ENCODE measurements around the gene BCAS1.

The BCAS1 gene

GRCh38 chr20:54005524-54005923, 64.9 kb downstream of the BCAS1 start:
- H3K4me3 ChIP-seq (ENCODE audit: low read depth, low read length): no peak overlapping the region
- no peak for TF ChIP-seq CTCF (IDR thresholded peaks at IDR 0.05; ENCODE audit: low read depth, low read length)

GRCh38 chr20:54004445-54004844, 65.9 kb downstream of the BCAS1 start:
- no peak overlapping the region for H3K4me3 ChIP-seq (ENCODE audit: low read depth, low read length)
- no peak for TF ChIP-seq CTCF (IDR thresholded peaks at IDR 0.05; ENCODE audit: low read depth, low read length)

GRCh38 chr20:54002741-54003140, 67.7 kb downstream of the BCAS1 start:
- no peak for TF ChIP-seq CTCF (IDR thresholded peaks at IDR 0.05; ENCODE audit: low read depth, low read length)

GRCh38 chr20:54002056-54002575, 68.3 kb downstream of the BCAS1 start:
- no peak overlapping the region for H3K4me3 ChIP-seq (ENCODE audit: low read depth, low read length)

More at GRCh38 chr20:54002741-54003140, 67.7 kb downstream of the BCAS1 start:
- no peak overlapping the region for H3K4me3 ChIP-seq (ENCODE audit: low read depth, low read length)

GRCh38 chr20:54000914-54001313, 69.5 kb downstream of the BCAS1 start:
- no peak overlapping the region for H3K4me3 ChIP-seq (ENCODE audit: low read depth, low read length)
- no peak for TF ChIP-seq CTCF (IDR thresholded peaks at IDR 0.05; ENCODE audit: low read depth, low read length)

More at GRCh38 chr20:54002056-54002575, 68.3 kb downstream of the BCAS1 start:
- no peak for TF ChIP-seq CTCF (IDR thresholded peaks at IDR 0.05; ENCODE audit: low read depth, low read length)

GRCh38 chr20:54000262-54000661, 70.1 kb downstream of the BCAS1 start:
- no peak for TF ChIP-seq CTCF (IDR thresholded peaks at IDR 0.05; ENCODE audit: low read depth, low read length)
- H3K4me3 ChIP-seq (ENCODE audit: low read depth, low read length): no peak overlapping the region

GRCh38 chr20:53999077-53999476, 71.3 kb downstream of the BCAS1 start:
- no peak for TF ChIP-seq CTCF (IDR thresholded peaks at IDR 0.05; ENCODE audit: low read depth, low read length)

More at GRCh38 chr20:53999077-53999476, 71.3 kb downstream of the BCAS1 start:
- H3K4me3 ChIP-seq (ENCODE audit: low read depth, low read length): no peak overlapping the region

All from WI38 (cell line).